DND-41 (cell line): Measurements from ENCODE around the gene PCA3.

Experiments used
- CTCF ChIP-seq: IDR thresholded peaks from 2 replicates; pipeline ENCODE4 v1.5.1; 2012; ENCODE audit warnings: borderline replicate concordance, low read length, moderate library complexity, mild to moderate bottlenecking; ENCODE audit not compliant: poor library complexity, severe bottlenecking; ENCODE audit errors: extremely low read depth
- EZH2 ChIP-seq: IDR thresholded peaks from 3 replicates; pipeline ENCODE4 v1.6.1; 2012; ENCODE audit warnings: borderline replicate concordance, low read depth, mild to moderate bottlenecking, moderate library complexity, low read length, inconsistent platforms; ENCODE audit not compliant: severe bottlenecking

DNA sequence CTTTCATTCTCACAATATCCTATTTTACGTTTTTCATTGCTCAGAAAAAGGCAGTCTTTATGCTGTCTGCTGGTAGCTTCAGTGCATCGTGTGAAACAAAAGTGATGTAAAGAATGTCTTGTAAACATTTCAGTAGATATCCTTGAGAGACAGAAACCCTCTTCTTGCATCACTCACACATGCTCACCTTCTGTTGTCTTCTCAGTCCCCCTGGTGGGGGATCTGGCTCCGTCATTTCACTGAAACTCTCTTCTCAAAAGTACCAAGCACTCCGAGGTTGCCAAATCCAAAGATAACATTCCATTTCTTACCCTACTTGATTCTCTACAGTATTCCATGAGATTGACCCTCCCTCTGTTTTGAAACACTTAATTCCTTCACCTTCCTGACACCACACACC lies 46.1 kb upstream of the PCA3 start:
- TF ChIP-seq CTCF (no peak), EZH2 (no peak)
